GM18858 (cell line): ENCODE results near the gene KRTAP5-5.
A peak's percentile ranks its signal among the peaks of the same experiment; 100 is the strongest.
"Not testable (repeated sequence)": the region's sequence is repeated elsewhere in the genome, so short reads cannot be mapped to it uniquely, and the experiment has no call there.

ENCODE experiments used
- ATAC-seq: cut with Tn5 transposase; IDR thresholded peaks from one replicate; pipeline ENCODE4 v1.9.1; 2021; ENCODE audit not compliant: unreplicated experiment

The KRTAP5-5 gene

GRCh38 chr11:1605923-1606322 is 23.7 kb upstream of the KRTAP5-5 start:
- ATAC-seq = peak; percentile 71

GRCh38 chr11:1607156-1607845 is 22.3 kb upstream of the KRTAP5-5 start:
- not testable (repeated sequence) for ATAC-seq

- not testable (repeated sequence) for ATAC-seq
Observed at GRCh38 chr11:1607901-1608300, 21.7 kb upstream of the KRTAP5-5 start.

GRCh38 chr11:1608363-1608762 is 21.2 kb upstream of the KRTAP5-5 start, which contains the start of gene KRTAP5-3:
KRTAP5-3 (minus strand) TSS chr11:1608463; CDS start chr11:1608385, 78 bp downstream.
- ATAC-seq = no peak

- no peak for ATAC-seq
Observed at GRCh38 chr11:1618231-1618630, 11.3 kb upstream of the KRTAP5-5 start.

- ATAC-seq = no peak
Observed at GRCh38 chr11:1619449-1619848, 10.1 kb upstream of the KRTAP5-5 start.

GRCh38 chr11:1622086-1622485 is 7.5 kb upstream of the KRTAP5-5 start, which contains the start of gene KRTAP5-4:
KRTAP5-4 (minus strand) TSS chr11:1622138; CDS start chr11:1622093, 45 bp downstream.
- ATAC-seq = no peak

- no peak for ATAC-seq
Observed at GRCh38 chr11:1623716-1624115, 5.9 kb upstream of the KRTAP5-5 start.

GRCh38 chr11:1624621-1625020 is 5.0 kb upstream of the KRTAP5-5 start:
- ATAC-seq = no peak

- no peak for ATAC-seq
Observed at GRCh38 chr11:1625541-1625940, 4.0 kb upstream of the KRTAP5-5 start.

GRCh38 chr11:1628506-1629325 is 859 bp upstream of the KRTAP5-5 start:
- no peak for ATAC-seq

- no peak for ATAC-seq
Observed at GRCh38 chr11:1630271-1630670, 696 bp downstream of the KRTAP5-5 start.

GRCh38 chr11:1631066-1631568 is 1.5 kb downstream of the KRTAP5-5 start:
- ATAC-seq = no peak

GRCh38 chr11:1632053-1632714 is 2.6 kb downstream of the KRTAP5-5 start:
- no peak for ATAC-seq

- ATAC-seq = no peak
Observed at GRCh38 chr11:1633864-1634263, 4.3 kb downstream of the KRTAP5-5 start.

GRCh38 chr11:1636291-1636950 is 6.8 kb downstream of the KRTAP5-5 start:
- no peak for ATAC-seq

- no peak for ATAC-seq
Observed at GRCh38 chr11:1637628-1638027, 8.1 kb downstream of the KRTAP5-5 start.

GRCh38 chr11:1638344-1638743 is 8.8 kb downstream of the KRTAP5-5 start:
- ATAC-seq = no peak

- ATAC-seq = no peak
Observed at GRCh38 chr11:1639102-1639620, 9.6 kb downstream of the KRTAP5-5 start.

- ATAC-seq = no peak
Observed at GRCh38 chr11:1639666-1640065, 10.1 kb downstream of the KRTAP5-5 start.
